ENCODE measurements around the gene RBM33.
"Not testable (repeated sequence)": the region's sequence is repeated elsewhere in the genome, so short reads cannot be mapped to it uniquely, and the experiment has no call there.

Gene RBM33

DNA sequence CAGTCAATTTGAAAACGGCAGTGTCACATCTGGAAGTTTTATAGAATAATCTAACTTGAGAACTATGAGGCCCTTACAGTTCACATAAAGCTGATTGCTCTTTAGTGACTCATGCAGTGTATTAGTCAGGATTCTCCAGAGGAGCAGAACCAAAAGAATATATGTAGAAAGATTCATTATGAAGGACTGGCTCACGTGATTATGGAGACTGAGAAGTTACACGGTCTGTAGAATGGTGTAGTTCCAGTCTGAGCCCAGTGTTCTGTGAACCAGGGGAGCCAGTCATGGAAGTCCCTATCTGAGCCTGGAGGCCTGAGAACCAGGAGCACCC is 21.5 kb downstream of the RBM33 start:
- DNase-seq = no peak

DNA sequence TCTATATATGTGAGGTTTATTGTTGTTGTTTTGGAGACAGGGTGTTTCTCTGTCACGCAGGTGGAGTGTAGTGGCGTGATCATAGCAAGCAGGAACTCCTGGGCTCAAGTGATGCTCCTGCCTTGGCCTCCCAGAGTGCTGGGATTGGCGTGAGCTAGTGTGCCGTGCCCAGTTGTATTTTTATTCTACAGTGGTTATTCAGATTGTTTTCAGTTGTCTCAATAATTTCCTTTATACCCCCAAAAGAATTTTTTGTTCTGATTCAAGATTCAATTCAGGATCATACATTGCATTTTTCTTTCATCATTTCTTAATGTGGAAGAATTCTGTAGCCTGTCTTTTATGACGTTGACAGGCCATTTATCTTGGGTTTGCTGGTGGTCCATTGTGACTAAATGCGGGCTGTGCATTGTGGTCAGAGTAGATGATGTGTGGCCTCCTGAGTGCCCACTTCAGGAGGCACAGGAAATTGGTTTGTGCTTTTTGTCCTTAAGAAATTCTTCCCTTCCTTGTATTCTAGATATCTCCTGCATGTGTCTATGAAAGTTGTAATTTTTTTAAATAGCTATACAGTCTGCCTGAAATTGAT is 22.9 kb downstream of the RBM33 start:
- no peak for DNase-seq

DNA sequence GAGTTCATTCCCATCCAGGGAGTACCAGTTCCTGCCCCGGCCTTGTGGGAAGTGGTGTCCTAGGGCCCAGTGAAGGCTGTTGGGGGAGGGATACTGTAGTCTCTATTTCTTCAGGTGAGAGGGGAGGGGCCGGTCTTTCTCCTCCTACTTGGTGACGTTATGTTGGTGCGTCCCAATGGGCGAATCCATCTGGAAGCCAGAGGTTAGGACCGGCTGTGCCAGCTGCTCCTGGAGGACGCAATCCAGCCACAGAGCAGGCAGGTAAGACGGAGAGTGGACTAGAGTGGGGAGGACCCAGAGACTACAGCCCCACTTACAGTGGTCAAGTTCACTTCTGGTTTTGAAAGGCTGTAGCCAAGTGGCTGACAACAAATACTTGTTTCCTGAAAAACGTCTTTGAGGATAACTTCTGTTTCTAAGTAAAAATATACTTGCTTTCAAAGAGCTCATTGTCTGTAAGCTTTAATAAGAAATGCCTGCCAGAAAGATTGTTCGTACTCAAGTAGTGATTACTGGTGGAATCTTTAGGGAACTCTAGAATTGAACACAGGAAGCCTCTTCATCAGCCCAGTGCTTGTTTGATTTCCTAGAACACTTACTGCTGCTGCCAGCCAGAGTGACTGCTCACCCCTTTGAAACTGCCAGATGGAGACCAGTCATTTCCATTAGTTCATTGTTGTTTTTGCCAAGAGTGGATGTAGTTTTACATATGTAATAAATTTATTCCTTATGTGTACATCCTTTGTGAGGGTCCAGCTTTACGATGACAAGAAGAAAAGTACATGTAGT is 25.4 kb downstream of the RBM33 start:
- no peak for DNase-seq

DNA sequence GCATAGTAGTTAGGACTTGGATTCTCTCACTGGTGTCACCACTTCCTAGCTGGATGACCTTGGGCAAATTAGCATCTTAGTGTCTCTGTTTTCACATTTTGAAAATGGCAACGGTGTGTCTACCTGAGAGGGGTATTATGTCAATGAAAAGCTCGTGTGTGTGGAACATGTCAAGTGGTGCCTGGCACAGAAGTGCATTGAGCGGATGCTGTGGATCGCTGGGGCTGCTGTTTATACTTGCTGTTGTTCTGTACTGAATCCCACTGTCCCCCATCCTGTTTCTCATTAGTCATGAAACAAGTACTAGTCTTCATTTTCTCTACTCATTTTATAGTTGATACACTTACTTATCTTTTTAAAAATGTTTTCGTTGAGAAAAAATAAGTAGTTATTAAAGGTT is 26.1 kb downstream of the RBM33 start:
- DNase-seq = peak; percentile 26

DNA sequence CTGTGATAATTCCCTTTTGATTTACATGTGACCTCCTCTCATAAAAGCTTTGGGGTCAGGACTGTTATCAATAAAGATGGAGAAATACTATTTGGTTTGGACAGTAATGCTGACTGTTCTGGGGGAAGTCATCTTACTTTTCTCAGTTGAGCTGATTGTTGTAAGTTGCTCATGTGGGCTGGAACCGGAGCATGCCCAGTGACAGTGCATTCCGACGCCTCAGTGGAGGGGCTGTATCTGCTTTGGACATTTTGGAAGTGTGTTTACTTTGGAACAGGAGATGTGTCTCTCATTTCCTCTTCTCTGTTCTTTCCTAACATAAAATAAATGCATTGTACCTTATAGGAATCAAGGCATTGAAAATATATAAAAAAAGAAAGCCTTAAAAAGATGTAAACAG is 30.1 kb downstream of the RBM33 start:
- DNase-seq = no peak

DNA sequence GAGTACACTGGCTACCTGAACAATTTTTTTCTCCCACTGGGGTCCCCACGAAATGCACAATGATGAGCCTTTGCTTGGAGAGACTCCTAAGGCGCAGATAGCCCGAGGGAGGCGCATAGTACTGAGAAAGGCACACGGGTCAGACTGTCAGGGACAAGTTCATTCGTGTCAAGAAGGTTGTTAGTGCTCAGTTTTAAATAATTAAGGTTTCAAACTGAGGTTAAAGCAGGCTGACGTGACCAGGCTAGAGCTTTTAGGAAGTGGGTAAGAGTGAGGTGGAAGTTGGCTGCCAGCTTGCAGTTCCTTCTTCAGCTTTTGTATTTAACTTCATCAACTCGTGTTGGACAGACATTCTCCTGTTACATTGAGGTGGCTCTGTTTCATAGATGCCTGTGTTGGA is 31.6 kb downstream of the RBM33 start:
- DNase-seq = no peak

DNA sequence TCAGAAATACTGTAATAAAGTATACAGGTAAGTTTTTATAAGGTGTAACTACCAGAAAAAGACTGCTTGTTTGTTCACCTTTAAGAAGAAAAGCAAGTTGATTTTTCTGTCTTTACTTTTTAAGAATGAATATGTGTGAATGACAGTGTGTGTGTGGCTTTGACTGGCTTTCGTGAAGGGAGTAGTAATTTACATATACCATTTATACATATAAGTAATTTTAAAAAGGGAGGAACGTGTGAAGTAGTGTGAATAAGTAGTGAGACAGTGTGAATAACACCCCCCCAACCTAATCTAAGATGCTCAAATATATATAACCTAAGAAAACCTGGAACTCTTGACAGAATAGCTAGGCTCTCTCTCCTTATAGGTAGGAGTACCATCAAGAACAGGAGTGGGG is 33.2 kb downstream of the RBM33 start:
- no peak for DNase-seq

DNA sequence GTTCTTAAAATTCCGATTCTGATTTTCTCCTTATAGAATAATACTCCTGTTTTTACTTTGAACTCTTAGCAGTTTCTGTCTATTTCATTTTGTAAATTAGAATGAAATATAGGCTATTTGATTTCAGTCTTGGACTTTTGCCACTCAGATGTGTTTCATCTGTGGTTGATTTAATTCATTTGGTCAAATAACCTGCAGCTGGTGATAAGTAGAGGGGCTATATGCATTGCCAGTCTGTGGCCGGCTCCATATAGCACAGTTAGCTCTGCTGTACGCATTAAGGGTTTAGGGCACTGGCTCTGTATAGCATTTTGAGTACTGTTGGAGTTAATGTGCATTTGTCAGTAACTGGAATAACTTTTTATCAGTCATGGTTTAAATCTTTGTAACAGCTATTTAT is 35.7 kb downstream of the RBM33 start:
- DNase-seq = no peak

DNA sequence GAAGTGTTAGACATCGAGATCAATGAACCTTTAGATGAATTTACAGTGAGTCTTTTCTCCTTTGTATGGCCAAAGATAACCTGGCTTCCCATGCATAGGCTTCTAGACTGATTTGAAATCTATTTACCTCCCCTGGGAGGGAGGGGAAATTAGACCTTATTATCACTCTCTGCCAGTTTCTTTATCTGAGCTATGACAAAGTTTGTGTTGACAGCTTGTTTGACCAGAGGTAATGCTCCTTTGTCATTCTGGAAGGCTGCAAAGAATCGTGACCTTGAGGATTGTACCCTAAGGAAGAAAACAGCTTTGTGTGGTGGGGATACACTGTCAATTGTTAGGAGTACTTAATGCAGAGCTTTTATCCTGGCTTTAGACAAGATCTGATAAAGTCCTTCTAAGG is 36.4 kb downstream of the RBM33 start:
- DNase-seq = no peak

DNA sequence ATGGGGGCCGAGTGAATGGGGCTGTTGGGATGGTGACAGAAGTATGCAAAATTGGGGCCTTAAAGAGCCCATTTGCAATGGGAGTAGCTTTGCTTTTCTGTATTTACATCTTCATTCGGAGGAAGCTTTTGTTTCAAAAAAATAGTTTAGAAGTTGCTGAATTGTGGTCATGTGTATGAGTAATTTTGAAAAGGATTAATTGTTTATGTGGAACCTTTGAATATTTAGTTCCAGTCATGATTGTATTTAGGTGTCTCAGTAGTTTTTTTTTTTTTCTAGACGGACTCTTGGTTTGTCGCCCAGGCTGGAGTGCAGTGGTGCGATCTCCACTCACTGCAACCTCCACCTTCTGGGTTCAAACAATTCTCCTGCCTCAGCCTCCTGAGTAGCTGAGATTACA is 37.2 kb downstream of the RBM33 start:
- no peak for DNase-seq

DNA sequence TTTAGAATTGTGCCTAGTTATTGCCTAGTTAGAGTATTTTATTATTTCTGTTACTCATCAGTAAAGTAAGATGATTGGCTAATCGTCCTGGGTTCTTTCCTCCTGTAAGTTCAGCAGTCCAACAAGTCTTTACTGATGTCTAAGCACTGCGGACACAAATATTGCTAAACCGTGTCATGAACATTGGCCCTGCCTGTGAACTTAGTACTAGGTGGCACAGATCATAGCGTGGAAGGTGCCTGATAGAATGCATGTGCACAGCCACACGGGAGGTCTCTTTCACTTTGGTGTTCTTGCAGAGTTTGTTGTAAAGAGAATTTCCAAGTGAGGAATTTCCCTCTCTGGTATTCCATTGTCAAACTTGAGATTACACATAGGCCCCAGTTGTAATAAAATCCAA is 38.0 kb downstream of the RBM33 start:
- no peak for DNase-seq

DNA sequence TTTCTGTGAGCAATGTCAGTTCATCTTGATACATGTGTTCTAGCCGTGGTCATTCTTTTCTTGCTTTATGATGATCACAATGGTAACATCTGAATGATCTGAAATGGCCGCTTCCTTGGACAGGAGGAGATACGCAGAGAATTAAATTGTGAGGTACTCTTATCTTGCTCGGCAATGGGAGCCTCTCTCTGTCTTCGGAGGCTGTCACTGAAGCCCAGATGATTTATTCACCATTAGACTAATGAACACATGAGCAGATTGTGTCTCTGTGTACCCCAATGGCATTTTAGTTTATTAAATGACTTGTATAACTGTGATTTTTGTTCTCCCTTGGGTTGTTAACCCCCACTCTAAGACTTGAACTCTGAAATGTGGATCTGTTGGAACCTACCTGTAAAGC is 38.6 kb downstream of the RBM33 start:
- no peak for DNase-seq

DNA sequence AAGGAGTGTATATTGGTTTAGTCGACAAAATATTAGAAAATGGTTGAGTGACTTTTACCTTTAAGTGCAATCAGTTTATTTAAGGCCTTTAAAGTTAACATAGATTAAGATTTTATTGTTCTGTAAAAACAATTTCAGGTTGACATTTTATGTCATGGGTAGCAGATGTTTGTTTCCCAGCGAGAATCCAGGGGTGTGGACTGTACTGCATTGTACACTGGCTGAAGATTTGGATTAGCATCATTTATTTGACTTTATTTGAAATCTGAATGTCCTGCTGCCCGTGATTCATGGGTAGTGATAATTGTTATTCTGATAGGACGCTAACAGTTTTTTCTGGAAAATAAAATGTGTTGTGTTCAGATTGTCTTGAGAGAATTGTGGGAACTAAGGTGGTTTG is 39.3 kb downstream of the RBM33 start:
- DNase-seq = no peak

DNA sequence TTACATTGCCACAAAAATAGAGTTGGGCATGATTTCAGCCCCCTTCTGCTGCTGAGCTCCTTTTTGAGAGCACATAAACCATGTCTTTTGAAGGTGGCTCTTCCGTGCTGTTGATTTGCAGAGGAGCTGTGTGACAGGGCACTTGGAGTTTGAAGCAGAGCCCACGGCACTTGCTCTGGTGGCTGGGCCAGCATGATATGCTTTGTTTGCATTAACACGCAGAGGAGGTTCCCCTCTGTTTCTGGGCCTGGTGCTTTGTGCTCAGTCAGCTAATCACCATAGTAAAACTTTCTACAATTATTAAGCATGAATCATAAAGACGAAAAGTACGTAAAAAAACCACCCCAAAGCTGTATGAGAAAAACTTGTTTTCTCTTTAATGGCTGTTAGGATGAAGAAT is 40.1 kb downstream of the RBM33 start:
- DNase-seq = no peak

DNA sequence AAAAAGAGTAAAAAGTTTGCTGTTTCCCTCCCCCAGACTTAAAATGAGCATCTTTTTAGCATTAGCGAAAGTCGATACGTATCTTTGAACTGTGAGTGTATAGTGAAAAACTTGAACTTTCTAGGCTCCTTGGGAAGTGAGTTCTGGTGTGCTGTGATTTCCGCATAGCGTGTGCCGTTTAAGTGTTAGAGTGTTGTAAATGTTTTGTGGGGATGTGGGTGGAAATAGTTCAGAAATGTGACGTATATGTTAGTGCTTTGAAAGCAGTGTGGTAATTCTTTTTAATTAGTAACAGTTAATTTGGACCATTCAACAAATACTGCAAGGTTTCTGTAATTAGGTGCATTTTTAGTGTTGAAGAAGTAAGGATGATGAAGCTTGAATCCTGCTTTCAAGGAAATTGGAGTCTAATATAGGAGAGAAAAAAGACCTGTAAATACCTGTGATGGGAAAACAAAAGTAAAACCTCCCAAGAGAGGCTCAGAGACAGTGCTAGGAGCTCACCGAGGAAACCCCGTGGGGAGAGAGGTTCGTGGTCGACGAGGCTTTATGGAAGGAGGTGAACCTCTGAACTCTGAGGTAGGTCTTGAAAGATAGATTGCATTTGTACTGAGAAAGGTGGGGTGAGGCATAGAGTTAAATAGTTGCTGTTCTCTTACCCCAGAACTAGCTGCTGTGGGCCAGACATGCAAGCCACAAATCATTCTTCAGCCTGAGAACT is 40.8 kb downstream of the RBM33 start:
- DNase-seq = no peak

DNA sequence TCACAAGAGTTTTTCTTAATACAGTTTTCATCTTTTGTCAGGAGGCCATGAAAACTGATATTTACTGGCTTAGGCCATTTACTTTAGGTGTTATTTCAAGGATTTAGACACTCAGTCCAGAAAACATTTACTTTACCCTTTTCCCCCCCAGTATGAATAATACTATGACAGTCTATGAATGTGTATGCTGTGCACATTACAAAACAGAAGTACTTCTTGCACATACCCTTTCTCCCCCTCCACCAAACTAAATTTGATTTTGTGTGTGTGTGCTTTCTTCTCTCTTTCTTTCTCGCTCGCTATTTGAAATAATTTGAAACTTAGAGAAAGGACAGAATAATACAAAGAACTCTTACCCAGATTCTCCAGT is 41.3 kb downstream of the RBM33 start:
- no peak for DNase-seq

DNA sequence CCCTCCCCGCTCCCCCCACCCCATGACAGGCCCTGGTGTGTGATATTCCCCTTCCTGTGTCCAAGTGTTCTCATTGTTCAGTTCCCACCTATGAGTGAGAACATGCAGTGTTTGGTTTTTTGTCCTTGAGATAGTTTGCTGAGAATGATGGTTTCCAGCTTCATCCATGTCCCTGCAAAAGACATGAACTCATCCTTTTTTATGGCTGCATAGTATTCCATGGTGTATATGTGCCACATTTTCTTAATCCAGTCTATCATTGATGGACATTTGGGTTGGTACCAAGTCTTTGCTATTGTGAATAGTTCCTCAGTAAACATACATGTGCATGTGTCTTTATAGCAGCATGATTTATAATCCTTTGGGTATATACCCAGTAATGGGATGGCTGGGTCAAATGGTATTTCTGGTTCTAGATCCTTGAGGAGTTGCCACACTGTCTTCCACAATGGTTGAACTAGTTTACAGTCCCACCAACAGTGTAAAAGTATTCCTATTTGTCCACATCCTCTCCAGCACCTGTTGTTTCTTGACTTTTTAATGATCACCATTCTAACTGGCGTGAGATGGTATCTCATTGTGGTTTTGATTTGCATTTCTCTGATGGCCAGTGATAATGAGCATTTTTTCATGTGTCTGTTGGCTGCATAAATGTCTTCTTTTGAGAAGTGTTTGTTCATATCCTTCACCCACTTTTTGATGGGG is 42.3 kb downstream of the RBM33 start:
- DNase-seq = not testable (repeated sequence)

DNA sequence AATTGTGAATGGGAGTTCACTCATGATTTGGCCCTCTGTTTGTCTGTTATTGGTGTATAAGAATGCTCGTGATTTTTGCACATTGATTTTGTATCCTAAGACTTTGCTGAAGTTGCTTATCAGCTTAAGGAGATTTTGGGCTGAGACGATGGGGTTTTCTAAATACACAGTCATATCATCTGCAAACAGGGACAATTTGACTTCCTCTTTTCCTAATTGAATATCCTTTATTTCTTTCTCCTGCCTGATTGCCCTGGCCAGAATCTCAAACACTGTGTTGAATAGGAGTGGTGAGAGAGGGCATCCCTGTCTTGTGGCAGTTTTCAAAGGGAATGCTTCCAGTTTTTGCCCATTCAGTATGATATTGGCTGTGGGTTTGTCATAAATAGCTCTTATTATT is 43.8 kb downstream of the RBM33 start:
- DNase-seq = not testable (repeated sequence)

DNA sequence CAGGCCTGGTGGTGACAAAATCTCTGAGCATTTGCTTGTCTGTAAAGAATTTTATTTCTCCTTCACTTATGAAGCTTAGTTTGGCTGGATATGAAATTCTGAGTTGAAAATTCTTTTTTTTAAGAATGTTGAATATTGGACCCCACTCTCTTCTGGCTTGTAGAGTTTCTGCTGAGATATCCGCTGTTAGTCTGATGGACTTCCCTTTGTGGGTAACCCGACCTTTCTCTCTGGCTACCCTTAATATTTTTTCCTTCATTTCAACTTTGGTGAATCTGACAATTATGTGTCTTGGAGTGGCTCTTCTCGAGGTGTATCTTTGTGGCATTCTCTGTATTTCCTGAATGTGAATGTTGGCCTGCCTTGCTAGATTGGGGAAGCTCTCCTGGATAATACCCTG is 46.2 kb downstream of the RBM33 start:
- DNase-seq = not testable (repeated sequence)

DNA sequence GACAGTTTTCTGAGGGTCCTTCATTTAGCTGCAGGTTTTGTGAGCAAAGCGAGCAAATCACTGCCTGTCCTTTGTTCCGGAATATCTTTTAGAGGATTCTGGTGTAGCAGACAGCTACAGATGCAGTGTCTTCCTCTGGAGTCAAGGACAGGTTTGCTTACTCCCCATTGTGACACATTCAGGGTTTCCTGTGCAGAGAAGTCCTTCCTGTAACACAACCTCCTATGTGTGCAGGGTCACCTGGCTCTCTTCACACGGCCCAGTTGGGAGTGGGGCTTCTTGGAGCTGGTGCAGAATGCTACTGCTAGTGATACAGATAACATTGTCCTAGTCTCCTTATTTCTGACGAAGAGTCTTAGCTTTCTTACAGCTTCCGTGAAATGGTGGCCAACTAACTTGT is 47.9 kb downstream of the RBM33 start:
- no peak for DNase-seq

DNA sequence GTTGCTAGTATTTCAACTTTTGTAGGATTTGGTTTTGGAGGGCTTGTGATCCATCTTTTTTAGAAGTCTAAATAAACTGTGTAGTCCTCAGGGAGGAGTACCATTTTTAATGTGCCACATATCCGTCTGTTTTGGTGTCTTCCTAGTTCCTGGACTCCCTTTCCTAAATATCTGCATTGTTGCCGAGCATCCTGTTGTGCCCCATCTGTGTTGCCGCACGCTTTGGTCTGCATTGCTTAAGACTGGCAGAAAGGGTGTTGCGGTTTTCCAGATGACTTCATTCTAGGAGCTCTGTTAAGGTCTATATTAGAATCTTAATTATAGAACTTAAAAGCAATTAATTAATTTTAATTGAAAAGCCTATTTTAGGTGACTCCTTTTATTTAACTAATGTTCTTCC is 49.4 kb downstream of the RBM33 start:
- no peak for DNase-seq

DNA sequence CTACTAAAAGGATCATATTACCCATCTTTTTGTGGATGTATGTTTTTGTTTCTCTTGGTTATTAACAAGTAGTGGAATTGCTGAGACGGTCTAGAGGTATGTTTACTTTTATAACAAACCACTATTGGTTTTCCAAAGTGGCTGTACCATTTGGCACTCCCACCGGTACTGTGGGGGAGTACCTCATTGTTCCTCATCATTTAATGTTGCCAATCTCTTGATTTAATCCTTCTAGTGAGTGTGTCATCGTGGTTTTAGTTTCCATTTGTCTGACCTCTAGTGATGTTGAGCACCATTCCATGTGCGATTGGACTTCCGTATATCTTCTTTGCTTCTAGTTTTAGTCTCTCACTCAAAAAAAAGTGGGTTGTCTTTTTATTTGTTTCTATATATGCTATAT is 50.4 kb downstream of the RBM33 start:
- DNase-seq = no peak

DNA sequence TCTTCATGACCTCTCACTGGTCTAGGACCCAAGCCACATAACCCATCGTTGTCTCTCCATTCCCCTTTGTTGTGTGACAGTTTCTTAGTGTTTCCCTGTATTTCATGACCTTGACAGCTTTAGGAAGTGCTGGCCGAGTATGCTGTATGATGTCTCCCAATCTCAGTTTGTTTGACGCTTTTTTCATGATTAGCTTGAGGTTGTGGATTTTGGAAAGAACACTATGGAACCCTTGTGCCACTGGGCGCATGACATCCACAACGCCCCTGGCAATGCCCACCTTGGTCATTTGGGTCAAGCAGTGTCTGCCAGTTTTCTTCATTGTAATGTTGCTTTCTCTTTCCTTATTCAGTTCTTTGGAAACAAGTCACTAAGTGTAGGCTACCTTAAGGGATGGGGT is 52.3 kb downstream of the RBM33 start:
- no peak for DNase-seq

DNA sequence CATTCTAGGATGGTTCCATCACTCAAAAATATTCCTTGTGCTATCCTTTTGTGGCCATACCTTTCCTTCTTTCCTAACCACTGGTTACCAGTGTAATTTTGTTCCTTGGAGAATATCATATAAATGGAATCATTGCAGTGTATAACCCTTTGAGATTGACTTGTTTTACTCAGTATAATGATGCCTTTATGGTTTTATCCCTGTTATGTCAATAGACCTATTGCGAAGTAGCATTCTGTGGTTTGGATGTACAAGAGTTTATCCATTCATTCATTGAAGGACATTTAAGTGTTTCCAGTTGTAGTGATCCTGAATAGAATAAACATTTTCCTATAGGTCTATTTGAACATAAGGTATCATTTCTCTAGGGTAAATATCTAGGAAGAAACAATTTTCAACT is 54.2 kb downstream of the RBM33 start:
- no peak for DNase-seq
